ENCODE results near the gene PLXNB2. TPM values are rescaled to one million over a fixed set of nuclear protein-coding genes. Genes with fewer than 3 reads are reported as not detected.
"Not testable (repeated sequence)": the region's sequence is repeated elsewhere in the genome, so short reads cannot be mapped to it uniquely, and the experiment has no call there.

PLXNB2 gene
- 17.6 TPM for polyA plus RNA-seq (2012; ENCODE audit: insufficient read depth, insufficient read length)

GRCh38 chr22:50306753-50307749 lies at the start of gene PLXNB2:
TSS of gene PLXNB2 (minus strand) at chr22:50307646. CDS start at chr22:50290584, 17,062 bp downstream.
- DNase-seq (ENCODE audit: low read depth, low spot score): no peak

GRCh38 chr22:50357222-50357621 lies 49.8 kb upstream of the PLXNB2 start:
- no peak overlapping the region for H3K4me3 ChIP-seq (ENCODE audit: low read length)
- no peak for DNase-seq (ENCODE audit: low read depth, low spot score)

More at GRCh38 chr22:50306753-50307749, at the start of gene PLXNB2:
- peak within 1 kb of the TSS; percentile 5; the same call in 1 of the 2 replicates for H3K4me3 ChIP-seq (ENCODE audit: low read length)

- DNase-seq (ENCODE audit: low read depth, low spot score): no peak
- H3K4me3 ChIP-seq (ENCODE audit: low read length): no peak overlapping the region
Measured at GRCh38 chr22:50356186-50356585, 48.7 kb upstream of the PLXNB2 start.

- no peak for DNase-seq (ENCODE audit: low read depth, low spot score)
- H3K4me3 ChIP-seq (ENCODE audit: low read length): no peak overlapping the region
Measured at GRCh38 chr22:50348058-50348457, 40.6 kb upstream of the PLXNB2 start.

GRCh38 chr22:50347157-50347556 lies 39.7 kb upstream of the PLXNB2 start:
- no peak for DNase-seq (ENCODE audit: low read depth, low spot score)
- H3K4me3 ChIP-seq (ENCODE audit: low read length): no peak overlapping the region

GRCh38 chr22:50346470-50346869 lies 39.0 kb upstream of the PLXNB2 start:
- DNase-seq (ENCODE audit: low read depth, low spot score): no peak
- no peak overlapping the region for H3K4me3 ChIP-seq (ENCODE audit: low read length)

- H3K4me3 ChIP-seq (ENCODE audit: low read length): peak overlapping the region; percentile 62
- no peak for DNase-seq (ENCODE audit: low read depth, low spot score)
Measured at GRCh38 chr22:50343541-50343935, 36.1 kb upstream of the PLXNB2 start.

- peak within 1 kb of the TSS; percentile 66 for H3K4me3 ChIP-seq (ENCODE audit: low read length)
- DNase-seq (ENCODE audit: low read depth, low spot score): no peak
Measured at GRCh38 chr22:50342651-50343540, 35.5 kb upstream of the PLXNB2 start, which contains the start of gene PPP6R2. TSS of gene PPP6R2 (plus strand) at chr22:50343327. CDS start at chr22:50393909, 50,582 bp downstream.

GRCh38 chr22:50341977-50342650 lies 34.7 kb upstream of the PLXNB2 start:
- H3K4me3 ChIP-seq (ENCODE audit: low read length): peak overlapping the region; percentile 66
- DNase-seq (ENCODE audit: low read depth, low spot score): peak; percentile 74

- DNase-seq (ENCODE audit: low read depth, low spot score): no peak
- H3K4me3 ChIP-seq (ENCODE audit: low read length): no peak overlapping the region
Measured at GRCh38 chr22:50339945-50340879, 32.8 kb upstream of the PLXNB2 start.

- no peak for DNase-seq (ENCODE audit: low read depth, low spot score)
- H3K4me3 ChIP-seq (ENCODE audit: low read length): no peak overlapping the region
Measured at GRCh38 chr22:50338860-50339462, 31.5 kb upstream of the PLXNB2 start.

- no peak overlapping the region for H3K4me3 ChIP-seq (ENCODE audit: low read length)
- no peak for DNase-seq (ENCODE audit: low read depth, low spot score)
Measured at GRCh38 chr22:50338042-50338573, 30.7 kb upstream of the PLXNB2 start.

- H3K4me3 ChIP-seq (ENCODE audit: low read length): no peak overlapping the region
- no peak for DNase-seq (ENCODE audit: low read depth, low spot score)
Measured at GRCh38 chr22:50337262-50338041, 30.0 kb upstream of the PLXNB2 start.

GRCh38 chr22:50334433-50334832 lies 27.0 kb upstream of the PLXNB2 start:
- H3K4me3 ChIP-seq (ENCODE audit: low read length); DNase-seq (ENCODE audit: low read depth, low spot score): not testable (repeated sequence)

- no peak overlapping the region for H3K4me3 ChIP-seq (ENCODE audit: low read length)
- DNase-seq (ENCODE audit: low read depth, low spot score): no peak
Measured at GRCh38 chr22:50329236-50329635, 21.8 kb upstream of the PLXNB2 start.

GRCh38 chr22:50327711-50328019 lies 20.2 kb upstream of the PLXNB2 start:
- H3K4me3 ChIP-seq (ENCODE audit: low read length): no peak overlapping the region
- no peak for DNase-seq (ENCODE audit: low read depth, low spot score)

Data from Jurkat, Clone E6-1 (cell line).